Measurements from ENCODE around the gene RABEPK. TPM values are rescaled to one million over a fixed set of nuclear protein-coding genes. Genes with fewer than 3 reads are reported as not detected.
"Not testable (repeated sequence)": the region's sequence is repeated elsewhere in the genome, so short reads cannot be mapped to it uniquely, and the experiment has no call there.

The RABEPK gene
- total and polyA plus RNA-seq, 12 donors = 6.5 to 24.3 (median 10.2) TPM

DNA sequence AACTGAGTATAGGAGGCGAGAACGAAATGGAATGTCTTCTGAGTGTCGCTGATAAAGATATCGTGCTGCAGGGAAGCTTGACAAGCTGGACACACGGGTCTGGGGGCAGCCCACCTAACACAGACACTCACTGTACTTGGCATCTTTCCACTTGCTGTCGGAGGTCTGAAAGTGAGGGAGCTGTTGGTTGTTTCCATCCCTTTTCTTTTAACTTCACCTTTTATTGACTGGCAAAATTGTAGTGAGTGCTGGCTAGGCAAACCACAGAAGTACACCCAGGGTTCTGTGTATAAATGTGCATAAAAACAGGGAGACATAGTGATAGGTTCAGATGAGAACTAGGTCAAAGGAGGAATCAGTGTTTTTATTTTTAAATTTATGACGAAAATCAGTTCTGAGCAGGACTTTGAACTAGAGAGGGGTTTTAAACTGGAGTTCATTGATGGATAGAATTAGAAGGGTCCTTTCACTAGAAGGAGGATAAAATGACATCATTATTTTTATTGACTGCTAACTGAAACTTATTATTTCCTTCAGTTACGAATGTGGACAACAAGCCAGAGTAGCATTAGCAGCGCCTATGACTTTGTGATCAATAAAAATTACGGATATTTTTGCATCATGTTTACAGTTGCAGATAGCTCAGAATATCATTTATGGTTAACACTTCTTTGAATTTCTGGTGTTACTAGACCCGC lies 62.1 kb downstream of the RABEPK start:
- Histone ChIP-seq H3K4me3 (peak overlapping the region; percentile 68 to 99 (median 94)), H3K9me3 (no peaks in the 10 kb centered on the region), H3K27ac (peak overlapping the region in 9 of 10 donors; percentile 73 to 95 (median 85)), H3K27me3 (no peaks in the 10 kb centered on the region), H3K4me1 (peaks cover 0 to 59% (median 26%) of the 10 kb centered on the region in 9 donors), H3K36me3 (peaks cover 0 to 26% (median 0%) of the 10 kb centered on the region in 9 donors)
- 24 to 26% methylated on average over 11 of the region's 11 CpGs for WGBS, 2 donors
- no peak for DNase-seq
- intact Hi-C loops (cut with DNase I) = no loop called here
- TF ChIP-seq, protein P1, sequence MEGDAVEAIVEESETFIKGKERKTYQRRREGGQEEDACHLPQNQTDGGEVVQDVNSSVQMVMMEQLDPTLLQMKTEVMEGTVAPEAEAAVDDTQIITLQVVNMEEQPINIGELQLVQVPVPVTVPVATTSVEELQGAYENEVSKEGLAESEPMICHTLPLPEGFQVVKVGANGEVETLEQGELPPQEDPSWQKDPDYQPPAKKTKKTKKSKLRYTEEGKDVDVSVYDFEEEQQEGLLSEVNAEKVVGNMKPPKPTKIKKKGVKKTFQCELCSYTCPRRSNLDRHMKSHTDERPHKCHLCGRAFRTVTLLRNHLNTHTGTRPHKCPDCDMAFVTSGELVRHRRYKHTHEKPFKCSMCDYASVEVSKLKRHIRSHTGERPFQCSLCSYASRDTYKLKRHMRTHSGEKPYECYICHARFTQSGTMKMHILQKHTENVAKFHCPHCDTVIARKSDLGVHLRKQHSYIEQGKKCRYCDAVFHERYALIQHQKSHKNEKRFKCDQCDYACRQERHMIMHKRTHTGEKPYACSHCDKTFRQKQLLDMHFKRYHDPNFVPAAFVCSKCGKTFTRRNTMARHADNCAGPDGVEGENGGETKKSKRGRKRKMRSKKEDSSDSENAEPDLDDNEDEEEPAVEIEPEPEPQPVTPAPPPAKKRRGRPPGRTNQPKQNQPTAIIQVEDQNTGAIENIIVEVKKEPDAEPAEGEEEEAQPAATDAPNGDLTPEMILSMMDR (IDR thresholded peaks at IDR 0.05) = no peak
- peak in 2 of 8 donors; percentile 4 to 13 for ATAC-seq

DNA sequence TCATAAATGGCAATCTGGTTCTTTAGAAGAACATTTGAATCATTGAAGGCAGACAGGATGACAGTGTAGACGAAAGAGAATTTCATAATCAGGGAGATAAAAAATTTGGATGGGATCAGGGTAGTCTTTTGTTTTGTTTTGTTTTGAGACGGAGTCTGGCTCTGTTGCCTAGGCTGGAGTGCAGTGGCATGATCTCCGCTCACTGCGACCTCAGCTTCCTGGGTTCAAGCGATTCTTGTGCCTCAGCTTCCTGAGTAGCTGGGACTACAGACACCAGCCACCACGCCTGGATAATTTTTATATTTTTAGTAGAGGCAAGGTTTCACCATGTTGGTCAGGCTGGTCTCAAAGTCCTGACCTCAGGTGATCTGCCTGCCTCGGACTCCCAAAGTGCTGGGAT lies 63.7 kb downstream of the RABEPK start:
- ATAC-seq; H3K4me3 ChIP-seq; H3K27ac ChIP-seq; intact Hi-C loops (cut with DNase I); H3K9me3 ChIP-seq; DNase-seq; H3K27me3 ChIP-seq: not testable (repeated sequence)
- peaks cover 0 to 58% (median 34%) of the 10 kb centered on the region in 9 donors for H3K4me1 ChIP-seq
- H3K36me3 ChIP-seq = peaks cover 0 to 33% (median 0%) of the 10 kb centered on the region in 9 donors
- WGBS, 2 donors = 67 to 72% methylated on average over 7 of the region's 7 CpGs

DNA sequence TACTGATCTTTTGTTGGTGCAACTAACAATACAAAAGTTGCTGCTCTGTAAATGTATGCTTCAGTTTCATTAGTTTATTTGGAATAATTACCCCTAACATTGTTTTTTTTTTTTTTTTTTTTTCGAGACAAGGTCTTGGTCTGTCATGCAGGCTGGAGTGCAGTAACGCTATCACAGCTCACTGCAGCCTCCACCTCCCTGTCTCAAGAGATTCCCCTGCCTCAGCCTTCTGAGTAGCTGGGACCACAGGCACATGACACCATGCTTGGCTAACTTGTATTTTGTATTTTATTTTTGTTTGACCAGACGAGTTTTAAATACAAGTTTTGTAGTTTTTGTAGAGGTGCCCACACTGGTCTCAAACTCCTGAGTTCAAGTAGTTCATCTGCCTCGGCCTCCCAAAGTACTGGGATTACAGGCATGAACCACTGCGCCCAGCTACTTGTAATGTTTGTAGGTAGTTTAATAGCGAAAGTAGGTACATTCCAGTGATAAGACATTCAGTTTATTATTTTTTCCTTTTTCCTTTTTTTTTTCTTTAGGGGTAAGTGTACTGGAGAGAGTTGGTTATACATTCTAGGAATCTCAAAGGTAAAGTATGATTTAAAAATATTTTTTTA lies 68.2 kb downstream of the RABEPK start:
- H3K27me3 ChIP-seq = no peaks in the 10 kb centered on the region
- DNase-seq = no peak
- 63 to 65% methylated on average over 6 of the region's 6 CpGs for WGBS, 2 donors
- H3K4me1 ChIP-seq = peaks cover 0 to 48% (median 30%) of the 10 kb centered on the region in 9 donors
- TF ChIP-seq, protein P1 (IDR thresholded peaks at IDR 0.05) = no peak
- intact Hi-C loops (cut with DNase I) = no loop called here
- H3K36me3 ChIP-seq = peaks cover 0 to 43% (median 0%) of the 10 kb centered on the region in 9 donors
- ATAC-seq = peak in 1 of 8 donors; percentile 44
- H3K4me3 ChIP-seq = no peak overlapping the region
- H3K9me3 ChIP-seq = no peaks in the 10 kb centered on the region
- H3K27ac ChIP-seq = peak overlapping the region in 2 of 10 donors; percentile 8 to 12

DNA sequence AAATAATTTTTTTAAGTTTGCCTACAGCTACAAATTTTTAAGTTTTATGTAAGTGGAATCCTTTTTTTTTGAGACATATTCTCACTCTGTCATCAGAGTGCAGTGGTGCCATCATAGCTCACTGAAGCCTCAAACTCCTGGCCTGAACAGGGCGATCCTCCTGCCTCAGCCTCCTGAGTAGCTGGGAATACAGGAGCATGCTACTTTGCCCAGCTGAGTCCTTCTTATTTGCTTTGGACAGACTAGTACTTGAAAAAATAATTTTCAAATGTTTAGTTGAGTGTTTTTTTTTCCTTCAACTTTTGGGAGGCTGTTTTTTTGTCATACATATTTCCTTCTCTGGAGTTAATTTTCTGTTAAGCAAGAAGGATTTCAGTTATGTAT lies 68.7 kb downstream of the RABEPK start:
- intact Hi-C loops (cut with DNase I) = no loop called here

More for the DNA sequence above, 68.7 kb downstream of the RABEPK start:
- DNase-seq = no peak
- H3K27me3 ChIP-seq = no peaks in the 10 kb centered on the region
- TF ChIP-seq, protein P1 (IDR thresholded peaks at IDR 0.05) = no peak
- peak overlapping the region in 1 of 10 donors; percentile 12 for H3K27ac ChIP-seq
- H3K36me3 ChIP-seq = peaks cover 0 to 38% (median 0%) of the 10 kb centered on the region in 9 donors
- no peak overlapping the region for H3K4me3 ChIP-seq
- 97 to 100% methylated on average over 1 of the region's 1 CpG for WGBS, 2 donors
- ATAC-seq = no peak
- no peaks in the 10 kb centered on the region for H3K9me3 ChIP-seq
- H3K4me1 ChIP-seq = peaks cover 0 to 48% (median 27%) of the 10 kb centered on the region in 9 donors
